ENCODE results near the gene GAB1. TPM values are rescaled to one million over a fixed set of nuclear protein-coding genes. Genes with fewer than 3 reads are reported as not detected.
A peak's percentile ranks its signal among the peaks of the same experiment; 100 is the strongest.

Gene GAB1
- total and polyA plus RNA-seq, 7 donors = 10.0 to 71.6 (median 44.1) TPM

- whole genome bisulfite sequencing, 2 donors = 29 to 53% methylated on average over 7 of the region's 7 CpGs
- DNase-seq = no peak
- Histone ChIP-seq H3K4me1 (peaks cover 0 to 66% (median 53%) of the 10 kb centered on the region in 4 donors), H3K27ac (peak overlapping the region; percentile 39 to 60 (median 52)), H3K9me3 (no peaks in the 10 kb centered on the region), H3K36me3 (peaks cover 0 to 15% (median 6%) of the 10 kb centered on the region in 4 donors), H3K27me3 (no peaks in the 10 kb centered on the region), H3K4me3 (no peak overlapping the region)
- intact Hi-C loops (cut with DNase I) = no loop called here
- no peak for TF ChIP-seq EP300 (IDR thresholded peaks at IDR 0.05)
- TF ChIP-seq CTCF (IDR thresholded peaks at IDR 0.05) = no peak
- peak in 2 of 4 donors; percentile 11 to 56 for TF ChIP-seq POLR2AphosphoS5 (IDR thresholded peaks at IDR 0.05)
These were observed 75.1 kb downstream of the GAB1 start for GRCh38 chr4:143411527-143412419.

- H3K4me3 ChIP-seq = no peak overlapping the region
- H3K27me3 ChIP-seq = no peaks in the 10 kb centered on the region
- TF ChIP-seq POLR2AphosphoS5 (IDR thresholded peaks at IDR 0.05) (no peak), POLR2A (IDR thresholded peaks at IDR 0.05) (no peak), EP300 (IDR thresholded peaks at IDR 0.05) (no peak), CTCF (IDR thresholded peaks at IDR 0.05) (no peak)
- peak overlapping the region; percentile 39 to 60 (median 52) for H3K27ac ChIP-seq
- H3K9me3 ChIP-seq = no peaks in the 10 kb centered on the region
- DNase-seq = no peak
- peaks cover 0 to 21% (median 11%) of the 10 kb centered on the region in 4 donors for H3K36me3 ChIP-seq
- peaks cover 0 to 60% (median 47%) of the 10 kb centered on the region in 4 donors for H3K4me1 ChIP-seq
- intact Hi-C loops (cut with DNase I) = no loop called here
- 41 to 75% methylated on average over 3 of the region's 3 CpGs for WGBS, 2 donors
These were observed 75.7 kb downstream of the GAB1 start for GRCh38 chr4:143412420-143412758.

- no peaks in the 10 kb centered on the region for H3K27me3 ChIP-seq
- H3K9me3 ChIP-seq = no peaks in the 10 kb centered on the region
- DNase-seq = no peak
- TF ChIP-seq EP300 (IDR thresholded peaks at IDR 0.05) (no peak), CTCF (IDR thresholded peaks at IDR 0.05) (no peak), POLR2A (IDR thresholded peaks at IDR 0.05) (no peak), POLR2AphosphoS5 (IDR thresholded peaks at IDR 0.05) (no peak)
- intact Hi-C loops (cut with DNase I) = no loop called here
- 73 to 92% methylated on average over 12 of the region's 12 CpGs for WGBS, 2 donors
- H3K4me1 ChIP-seq = peaks cover 0 to 43% (median 8%) of the 10 kb centered on the region in 4 donors
- H3K36me3 ChIP-seq = peaks cover 0 to 36% (median 14%) of the 10 kb centered on the region in 4 donors
- no peak overlapping the region for H3K27ac ChIP-seq
- H3K4me3 ChIP-seq = no peak overlapping the region
These were observed 81.2 kb downstream of the GAB1 start for GRCh38 chr4:143417679-143418403.

GRCh38 chr4:143420227-143420626 is 83.6 kb downstream of the GAB1 start:
- intact Hi-C loops (cut with DNase I) = no loop called here
- WGBS, 2 donors = 83 to 94% methylated on average over 2 of the region's 2 CpGs
- peaks cover 0 to 39% (median 14%) of the 10 kb centered on the region in 4 donors for H3K36me3 ChIP-seq
- no peaks in the 10 kb centered on the region for H3K27me3 ChIP-seq
- H3K4me3 ChIP-seq = no peak overlapping the region
- TF ChIP-seq EP300 (IDR thresholded peaks at IDR 0.05) (no peak), CTCF (IDR thresholded peaks at IDR 0.05) (no peak)
- no peak for DNase-seq
- H3K4me1 ChIP-seq = peaks cover 0 to 37% (median 8%) of the 10 kb centered on the region in 4 donors
- no peaks in the 10 kb centered on the region for H3K9me3 ChIP-seq
- H3K27ac ChIP-seq = peak overlapping the region in 1 of 4 donors; percentile 18
